Thoracic aorta endothelial cell (primary cell): ENCODE measurements around the gene PCDH7. TPM values are rescaled to one million over a fixed set of nuclear protein-coding genes. Genes with fewer than 3 reads are reported as not detected.

Experiments used
- total RNA-seq: library from RNA; depleted of rRNA; stranded (reverse); fragments of >200 nt; gene quantifications from 2 replicates; pipeline ENCODE4 v1.2.3, GENCODE V29; 2012

PCDH7 gene
- 27.7 and 39.3 TPM in 2 replicates for total RNA-seq

DNA sequence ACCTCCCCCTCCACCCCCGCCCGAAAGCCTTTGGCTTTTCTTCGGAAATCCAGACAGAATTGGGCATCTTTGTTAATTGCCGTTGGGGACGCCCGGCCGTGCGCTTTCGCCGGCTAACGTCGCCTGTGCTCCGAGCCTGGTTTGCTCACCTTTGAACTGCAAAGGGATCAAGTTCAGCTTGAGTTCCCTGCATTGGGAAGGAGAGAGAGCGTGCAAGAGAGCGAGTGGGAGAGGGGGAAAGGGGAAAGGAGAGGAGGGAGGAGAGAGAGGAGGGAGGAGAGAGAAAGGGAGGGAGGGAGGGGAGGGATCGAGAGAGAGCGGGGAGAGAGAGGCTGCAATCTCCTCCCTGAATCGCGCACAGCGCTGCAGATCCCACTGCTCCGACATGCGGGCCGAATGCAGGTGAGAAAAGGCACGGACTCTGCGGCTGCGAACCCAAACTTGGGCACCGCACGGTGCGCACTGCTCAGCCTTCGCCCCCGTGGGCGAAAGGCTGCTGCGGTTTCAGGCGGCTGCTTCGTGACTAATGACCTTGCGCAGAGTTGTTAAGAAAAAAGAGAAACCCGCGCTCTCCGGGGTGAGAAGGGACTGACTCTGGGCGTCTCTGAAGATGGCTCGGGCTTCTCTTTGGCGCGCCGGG, at the start of gene PCDH7:
PCDH7 (plus strand) TSS at position 349 of the 640 bp plus-strand sequence. CDS start 1,054 bp downstream, outside the sequence.

